ENCODE results near the gene TXNRD1.

GRCh38 chr12:104281636-104282035, 66.1 kb downstream of the TXNRD1 start:
- TF ChIP-seq, protein P1, sequence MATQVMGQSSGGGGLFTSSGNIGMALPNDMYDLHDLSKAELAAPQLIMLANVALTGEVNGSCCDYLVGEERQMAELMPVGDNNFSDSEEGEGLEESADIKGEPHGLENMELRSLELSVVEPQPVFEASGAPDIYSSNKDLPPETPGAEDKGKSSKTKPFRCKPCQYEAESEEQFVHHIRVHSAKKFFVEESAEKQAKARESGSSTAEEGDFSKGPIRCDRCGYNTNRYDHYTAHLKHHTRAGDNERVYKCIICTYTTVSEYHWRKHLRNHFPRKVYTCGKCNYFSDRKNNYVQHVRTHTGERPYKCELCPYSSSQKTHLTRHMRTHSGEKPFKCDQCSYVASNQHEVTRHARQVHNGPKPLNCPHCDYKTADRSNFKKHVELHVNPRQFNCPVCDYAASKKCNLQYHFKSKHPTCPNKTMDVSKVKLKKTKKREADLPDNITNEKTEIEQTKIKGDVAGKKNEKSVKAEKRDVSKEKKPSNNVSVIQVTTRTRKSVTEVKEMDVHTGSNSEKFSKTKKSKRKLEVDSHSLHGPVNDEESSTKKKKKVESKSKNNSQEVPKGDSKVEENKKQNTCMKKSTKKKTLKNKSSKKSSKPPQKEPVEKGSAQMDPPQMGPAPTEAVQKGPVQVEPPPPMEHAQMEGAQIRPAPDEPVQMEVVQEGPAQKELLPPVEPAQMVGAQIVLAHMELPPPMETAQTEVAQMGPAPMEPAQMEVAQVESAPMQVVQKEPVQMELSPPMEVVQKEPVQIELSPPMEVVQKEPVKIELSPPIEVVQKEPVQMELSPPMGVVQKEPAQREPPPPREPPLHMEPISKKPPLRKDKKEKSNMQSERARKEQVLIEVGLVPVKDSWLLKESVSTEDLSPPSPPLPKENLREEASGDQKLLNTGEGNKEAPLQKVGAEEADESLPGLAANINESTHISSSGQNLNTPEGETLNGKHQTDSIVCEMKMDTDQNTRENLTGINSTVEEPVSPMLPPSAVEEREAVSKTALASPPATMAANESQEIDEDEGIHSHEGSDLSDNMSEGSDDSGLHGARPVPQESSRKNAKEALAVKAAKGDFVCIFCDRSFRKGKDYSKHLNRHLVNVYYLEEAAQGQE (IDR thresholded peaks at IDR 0.05; ENCODE audit: insufficient replicate concordance, low read depth): no peak
- TF ChIP-seq CTCF (IDR thresholded peaks at IDR 0.05; ENCODE audit: insufficient read depth, low read length) (no peak), POLR2AphosphoS5 (IDR thresholded peaks at IDR 0.05; ENCODE audit: low read depth) (no peak)

Data from HL-60 (cell line).